Stimulated activated CD4-positive, alpha-beta T cell treated with anti-CD3 and anti-CD28 coated beads, Interleukin-15, amount 100 ng/mL, for 24 hours (primary cell): ENCODE measurements around the gene CDH5.

ENCODE experiments used
- DNase-seq: peaks from one replicate; pipeline ENCODE4 v3.0.0-alpha.2; 2020

The CDH5 gene

DNA sequence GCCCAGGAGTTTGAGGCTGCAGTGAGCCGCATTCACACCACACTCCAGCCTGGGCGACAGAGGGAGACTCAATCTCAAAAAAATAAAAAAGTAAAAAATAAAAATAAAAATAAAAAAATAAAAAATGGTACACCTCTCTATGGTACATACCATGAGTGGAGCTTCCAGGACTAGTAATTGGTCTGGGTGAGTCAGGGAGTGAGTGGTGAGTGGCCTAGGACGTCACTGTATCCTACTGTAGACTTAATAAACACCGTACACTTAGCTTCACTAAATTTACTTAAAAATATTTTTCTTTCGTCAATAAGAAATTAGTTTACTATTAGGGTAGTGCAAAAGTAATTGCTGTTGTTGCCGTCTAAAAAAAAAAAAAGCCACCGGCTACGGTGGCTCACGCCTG, 9.0 kb downstream of the CDH5 start:
- no peak for DNase-seq

DNA sequence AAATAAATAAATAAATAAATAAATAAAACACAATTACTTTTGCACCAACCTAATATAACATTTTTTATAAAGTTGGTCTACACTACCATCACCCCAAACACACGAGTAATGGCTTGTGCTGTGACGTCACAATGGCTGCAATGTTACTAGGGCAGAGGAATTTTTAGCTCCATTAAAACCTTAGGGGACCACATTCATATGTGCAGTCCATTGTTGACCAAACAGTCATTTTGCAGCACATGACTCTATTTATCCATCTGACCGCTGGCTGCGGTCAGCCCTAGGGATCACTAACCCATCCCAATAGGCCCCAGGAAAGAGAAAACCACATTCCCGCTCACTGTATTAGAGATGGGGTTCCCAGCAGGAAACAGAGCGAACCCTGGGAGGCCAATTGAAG, 9.6 kb downstream of the CDH5 start:
- DNase-seq, result no peak

DNA sequence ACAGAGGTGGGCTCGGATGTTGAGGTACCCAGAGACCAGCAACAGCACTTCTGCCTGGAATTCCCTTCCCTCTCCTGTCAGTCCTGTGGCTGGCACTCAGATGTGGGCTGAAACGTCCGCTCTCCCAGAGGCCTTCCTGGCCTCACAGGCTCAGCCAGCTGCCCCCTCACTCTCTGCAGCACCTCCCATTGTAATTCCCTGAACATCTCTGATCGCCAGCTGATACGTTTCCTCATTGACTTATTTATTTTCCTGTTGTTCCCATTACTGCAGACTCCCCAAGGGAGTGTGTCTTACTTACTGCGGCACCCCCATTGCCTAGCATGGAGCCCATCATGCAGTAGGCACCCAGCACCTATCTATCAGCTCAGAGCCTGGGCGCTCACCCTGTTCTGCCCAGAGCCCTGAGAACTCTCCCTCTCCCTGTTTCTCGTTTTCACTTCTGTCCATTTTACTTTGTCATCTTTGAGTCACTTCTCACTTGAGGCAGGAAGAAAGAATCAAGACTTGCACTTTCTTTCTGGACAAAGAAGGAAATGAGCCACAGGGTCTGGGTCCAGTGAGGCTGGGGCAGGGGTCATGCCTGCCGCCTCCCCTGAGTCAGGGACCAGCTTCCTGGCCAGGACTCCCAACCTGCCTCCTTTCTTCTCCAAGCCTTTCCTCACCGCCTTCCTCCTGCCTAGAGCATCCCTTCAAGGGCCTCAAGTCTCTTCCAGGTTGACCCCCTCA, 10.2 kb downstream of the CDH5 start:
- no peak for DNase-seq

DNA sequence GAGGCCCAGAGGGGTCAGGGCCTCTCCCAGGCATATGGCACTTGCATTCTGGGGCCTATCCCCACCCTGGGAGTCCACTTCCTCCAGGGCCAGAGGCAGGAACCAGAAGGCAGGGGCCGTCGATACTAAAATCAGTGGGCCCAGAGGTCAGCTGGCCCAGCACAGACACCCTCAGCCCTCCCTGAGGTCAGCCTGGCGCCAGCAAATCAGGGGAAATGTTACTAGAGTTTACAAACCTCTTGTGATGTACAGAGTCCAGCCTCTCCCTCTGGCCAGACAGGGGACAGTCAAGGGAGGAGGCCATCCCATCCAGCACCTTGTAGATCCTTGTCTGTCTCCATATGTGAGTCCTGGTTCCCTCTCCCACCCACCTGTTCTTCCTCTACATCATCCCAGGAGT, 10.8 kb downstream of the CDH5 start:
- no peak for DNase-seq

DNA sequence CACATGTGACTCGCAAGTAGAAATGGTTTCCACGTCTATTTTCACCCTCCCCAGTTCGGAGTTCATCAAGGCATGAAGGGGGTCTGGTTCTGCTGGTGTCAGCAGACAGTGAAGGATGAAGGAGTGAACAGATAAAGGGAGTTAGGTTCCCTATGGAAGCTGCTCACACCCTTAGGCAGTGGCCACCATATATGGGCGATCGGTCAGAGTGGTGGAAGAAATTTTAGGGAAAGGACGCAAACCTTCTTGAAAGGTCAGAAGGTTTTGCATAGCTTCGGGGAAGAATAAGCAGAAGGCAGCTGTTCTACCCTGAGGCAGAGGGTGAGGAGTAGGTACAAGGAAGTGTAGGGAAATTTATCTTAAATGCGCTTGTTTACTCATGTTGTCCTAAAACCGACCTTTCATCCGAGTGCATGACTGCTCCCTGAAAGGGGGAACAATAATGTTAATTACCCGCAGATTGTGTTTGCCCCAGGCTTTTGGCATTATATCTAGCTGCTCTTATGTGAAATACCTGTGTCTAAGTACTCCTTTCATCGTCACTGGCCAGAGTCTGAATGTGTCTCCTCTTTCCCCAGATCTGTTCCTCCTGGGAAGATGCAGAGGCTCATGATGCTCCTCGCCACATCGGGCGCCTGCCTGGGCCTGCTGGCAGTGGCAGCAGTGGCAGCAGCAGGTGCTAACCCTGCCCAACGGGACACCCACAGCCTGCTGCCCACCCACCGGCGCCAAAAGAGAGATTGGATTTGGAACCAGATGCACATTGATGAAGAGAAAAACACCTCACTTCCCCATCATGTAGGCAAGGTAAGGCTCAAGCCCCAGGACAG, 12.5 kb downstream of the CDH5 start:
- no peak for DNase-seq

DNA sequence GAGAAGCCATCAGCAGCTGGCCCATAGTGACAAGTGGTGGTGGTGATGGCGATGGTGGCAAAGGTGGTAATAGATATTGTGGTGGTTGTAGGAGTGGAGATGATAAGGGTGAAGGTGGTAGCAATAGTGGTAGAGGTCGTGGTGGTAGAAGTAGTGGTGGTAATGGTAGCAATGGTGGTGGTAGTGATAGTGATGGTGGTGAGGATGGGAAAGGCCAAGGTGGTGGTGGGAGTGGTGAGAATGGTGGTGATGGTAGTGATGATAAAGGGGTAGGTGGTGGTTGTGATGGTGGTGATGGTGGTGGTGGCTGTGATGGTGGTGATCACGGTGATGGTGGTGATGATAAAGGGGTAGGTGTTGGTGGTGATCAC, 13.1 kb downstream of the CDH5 start:
- DNase-seq, result no peak

DNA sequence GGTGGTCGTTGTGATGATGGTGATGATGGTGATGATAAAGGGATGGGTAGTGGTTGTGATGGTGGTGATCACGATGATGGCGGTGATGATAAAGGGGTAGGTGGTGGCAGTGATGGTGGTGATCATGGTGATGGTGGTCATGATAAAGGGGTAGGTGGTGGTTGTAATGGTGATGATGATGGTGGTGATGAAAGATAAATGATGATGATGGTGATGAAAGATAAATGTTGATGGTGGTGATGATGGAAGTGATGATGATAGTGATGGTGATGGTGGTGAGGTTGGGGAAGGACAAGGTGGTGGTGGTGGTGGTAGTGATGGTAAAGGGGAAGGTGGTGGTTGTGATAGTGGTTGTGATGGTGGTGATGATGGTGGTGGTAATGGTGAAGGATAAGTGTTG, 13.9 kb downstream of the CDH5 start:
- no peak for DNase-seq

DNA sequence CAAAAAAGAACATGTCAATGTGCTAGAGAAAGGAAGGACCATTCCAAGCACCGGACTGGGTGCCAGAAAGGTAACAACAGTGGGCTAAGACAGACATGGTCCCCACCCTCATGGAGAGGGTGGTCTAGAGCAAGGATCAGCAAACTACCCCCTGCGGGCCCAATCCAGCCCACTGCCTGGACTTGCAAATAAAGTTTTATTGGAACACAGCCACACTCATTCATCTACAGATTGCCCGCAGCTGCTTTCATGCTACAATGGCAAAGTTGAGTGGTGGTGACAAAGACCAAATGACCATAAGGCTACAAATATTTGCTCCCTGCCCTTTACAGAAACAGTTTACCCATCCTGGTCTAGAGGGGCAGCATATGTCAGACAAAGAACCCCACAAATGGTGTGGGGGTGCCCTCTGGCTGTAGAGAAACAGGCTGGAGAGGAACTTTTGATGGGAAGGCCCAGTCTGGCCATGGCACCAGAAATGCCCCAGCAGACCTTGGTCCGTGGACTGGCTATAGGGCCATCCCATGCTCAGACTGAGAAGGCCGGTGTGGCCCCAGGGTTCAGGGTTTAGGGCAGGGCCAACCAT, 15.2 kb downstream of the CDH5 start:
- no peak for DNase-seq

DNA sequence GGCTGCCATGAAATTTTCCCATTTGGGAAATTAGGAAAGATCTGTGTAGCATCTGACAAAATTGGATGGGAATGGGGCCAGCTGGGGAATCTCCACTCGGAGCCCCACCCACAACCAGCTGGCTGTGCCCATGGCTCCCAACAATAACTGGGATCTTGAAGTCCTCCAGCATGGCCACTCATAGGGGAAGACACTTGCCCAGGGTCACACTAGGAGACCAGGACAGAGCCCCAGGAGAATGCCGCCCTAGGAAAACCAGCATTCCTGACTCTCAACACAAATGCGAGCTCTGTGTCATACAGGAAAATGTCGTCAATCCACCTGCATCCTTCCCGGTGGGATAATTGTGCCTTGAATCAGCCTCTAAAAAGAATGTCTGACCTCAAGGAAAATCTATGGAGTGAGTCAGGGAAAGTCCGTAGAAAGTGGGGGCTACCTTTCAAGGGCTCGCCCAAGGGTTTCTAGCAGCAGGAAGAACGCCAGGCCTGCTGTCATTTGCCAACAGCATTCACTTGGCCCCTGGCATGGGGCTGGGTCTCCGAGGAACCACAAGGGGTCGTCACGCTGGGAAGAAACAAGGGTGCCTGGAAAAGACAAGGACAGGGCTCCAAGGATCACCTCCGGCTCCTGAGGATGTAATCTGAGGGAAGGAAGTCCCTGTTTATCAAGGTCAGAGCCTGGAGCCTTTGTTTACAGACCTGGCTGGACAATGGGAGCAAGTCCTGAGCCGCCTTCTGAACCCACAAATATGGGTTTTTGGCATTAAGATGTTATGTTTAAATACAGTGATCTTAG, 15.9 kb downstream of the CDH5 start:
- no peak for DNase-seq

DNA sequence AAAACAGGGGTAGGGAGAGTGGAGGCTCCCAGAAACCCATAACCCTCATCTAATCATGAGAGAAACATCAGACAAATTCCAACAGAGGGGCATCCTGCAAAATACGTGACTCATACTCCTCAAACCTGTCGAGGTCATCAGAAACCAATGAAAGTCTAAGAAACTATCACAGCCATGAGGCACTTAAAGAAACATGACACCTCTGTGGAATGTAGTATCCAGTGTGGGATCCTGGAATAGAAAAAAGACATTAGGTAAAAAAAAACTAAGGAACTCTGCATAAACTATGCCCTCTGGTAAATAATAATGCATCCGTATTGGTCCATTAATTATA, 16.4 kb downstream of the CDH5 start:
- no peak for DNase-seq

DNA sequence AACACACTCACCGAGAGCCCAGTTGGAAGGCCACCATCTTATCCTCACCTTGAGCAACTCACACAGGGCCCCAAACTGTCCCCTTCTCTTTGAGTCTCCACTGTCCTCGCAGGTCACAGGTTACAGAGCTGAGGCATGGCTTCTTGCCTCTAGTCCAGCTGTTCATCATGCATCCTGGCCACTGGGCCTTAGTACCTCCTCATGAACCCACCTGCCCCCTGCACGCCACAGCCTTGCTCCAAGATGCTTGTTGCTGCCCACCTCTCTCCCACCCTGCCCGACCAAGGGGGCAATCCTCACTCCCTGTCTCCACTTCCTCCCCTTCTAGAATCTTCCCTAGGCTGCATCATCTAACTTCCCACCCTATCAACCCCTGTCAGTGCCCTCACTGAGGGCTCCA, 17.1 kb downstream of the CDH5 start:
- no peak for DNase-seq

DNA sequence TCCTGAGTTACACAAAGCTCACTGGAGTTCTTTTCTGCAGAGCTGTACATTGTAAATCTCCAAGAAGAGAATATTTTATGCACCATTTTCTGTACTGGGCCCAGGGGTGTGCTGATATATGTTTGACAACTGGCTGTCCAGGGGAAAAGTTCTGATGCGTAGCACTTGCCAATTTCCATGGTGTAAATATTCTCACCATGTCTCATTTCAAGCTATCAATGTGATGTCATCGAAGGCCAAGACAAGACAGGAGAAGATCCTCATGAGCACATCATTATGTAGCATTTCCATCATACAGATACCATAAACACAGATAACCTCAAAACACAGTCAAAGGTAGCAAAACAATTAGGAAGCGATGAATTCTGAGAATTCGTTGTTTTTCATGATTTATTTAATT, 18.9 kb downstream of the CDH5 start:
- no peak for DNase-seq

DNA sequence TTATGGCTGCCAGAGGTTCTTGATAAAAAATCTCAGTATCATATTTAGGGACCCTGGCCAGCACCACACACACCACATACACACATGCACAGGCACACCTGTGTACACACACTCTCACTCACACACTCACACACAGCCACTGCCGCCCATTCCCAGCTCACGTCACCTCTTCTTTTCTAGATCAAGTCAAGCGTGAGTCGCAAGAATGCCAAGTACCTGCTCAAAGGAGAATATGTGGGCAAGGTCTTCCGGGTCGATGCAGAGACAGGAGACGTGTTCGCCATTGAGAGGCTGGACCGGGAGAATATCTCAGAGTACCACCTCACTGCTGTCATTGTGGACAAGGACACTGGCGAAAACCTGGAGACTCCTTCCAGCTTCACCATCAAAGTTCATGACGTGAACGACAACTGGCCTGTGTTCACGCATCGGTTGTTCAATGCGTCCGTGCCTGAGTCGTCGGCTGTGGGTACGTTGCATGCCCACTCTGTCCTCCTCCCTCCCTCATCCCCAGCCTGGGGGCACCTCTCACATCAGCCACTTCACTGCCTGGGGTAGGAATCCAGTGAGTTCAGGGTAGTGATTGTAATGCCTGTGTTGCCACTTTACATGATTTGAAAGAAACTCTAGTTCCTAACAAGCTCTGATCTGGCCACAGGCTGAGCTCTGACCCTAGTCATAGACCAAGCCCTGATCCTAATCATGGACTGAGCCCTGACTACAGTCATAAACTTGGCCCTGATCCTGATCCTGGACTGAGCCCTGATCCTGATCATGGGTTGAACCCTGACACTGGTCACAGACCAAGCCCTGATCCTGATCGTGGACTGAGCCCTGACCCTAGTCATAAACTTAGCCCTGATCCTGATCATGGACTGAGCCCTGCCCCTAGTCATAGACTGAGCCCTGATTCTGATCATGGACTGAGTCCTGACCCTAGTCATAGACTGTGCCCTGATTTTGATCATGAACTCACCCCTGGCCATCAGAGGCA, 20.4 kb downstream of the CDH5 start:
- DNase-seq, result no peak

DNA sequence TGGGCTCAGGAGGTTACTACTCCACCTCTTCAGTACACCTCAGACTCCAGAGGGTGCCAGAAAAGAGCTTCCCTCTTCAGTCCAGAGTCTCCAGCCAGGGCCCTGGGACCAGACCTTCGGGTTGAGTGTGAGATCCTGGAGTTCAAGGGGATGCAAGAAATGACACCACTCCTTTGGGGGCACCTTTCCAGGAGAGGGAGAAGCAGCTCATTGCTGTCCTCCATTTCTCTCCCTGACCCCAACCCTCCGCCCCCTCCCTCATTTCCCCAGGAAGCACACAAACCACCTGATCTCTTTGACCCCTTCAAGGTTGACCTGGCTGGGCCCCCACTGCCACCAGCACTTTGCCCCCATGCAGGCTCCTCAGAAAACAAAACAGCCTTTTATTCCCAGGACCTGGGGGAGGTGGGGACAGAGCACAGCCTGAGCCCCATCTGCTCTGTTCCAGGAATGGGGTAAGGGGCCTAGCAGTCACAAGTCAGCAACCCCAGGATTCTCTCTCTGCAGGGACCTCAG, 21.4 kb downstream of the CDH5 start:
- DNase-seq, result no peak

- DNase-seq, result no peak
These were observed 22.1 kb downstream of the CDH5 start for GRCh38 chr16:66388350-66389139.

- no peak for DNase-seq
These were observed 23.0 kb downstream of the CDH5 start for GRCh38 chr16:66389256-66390176.

DNA sequence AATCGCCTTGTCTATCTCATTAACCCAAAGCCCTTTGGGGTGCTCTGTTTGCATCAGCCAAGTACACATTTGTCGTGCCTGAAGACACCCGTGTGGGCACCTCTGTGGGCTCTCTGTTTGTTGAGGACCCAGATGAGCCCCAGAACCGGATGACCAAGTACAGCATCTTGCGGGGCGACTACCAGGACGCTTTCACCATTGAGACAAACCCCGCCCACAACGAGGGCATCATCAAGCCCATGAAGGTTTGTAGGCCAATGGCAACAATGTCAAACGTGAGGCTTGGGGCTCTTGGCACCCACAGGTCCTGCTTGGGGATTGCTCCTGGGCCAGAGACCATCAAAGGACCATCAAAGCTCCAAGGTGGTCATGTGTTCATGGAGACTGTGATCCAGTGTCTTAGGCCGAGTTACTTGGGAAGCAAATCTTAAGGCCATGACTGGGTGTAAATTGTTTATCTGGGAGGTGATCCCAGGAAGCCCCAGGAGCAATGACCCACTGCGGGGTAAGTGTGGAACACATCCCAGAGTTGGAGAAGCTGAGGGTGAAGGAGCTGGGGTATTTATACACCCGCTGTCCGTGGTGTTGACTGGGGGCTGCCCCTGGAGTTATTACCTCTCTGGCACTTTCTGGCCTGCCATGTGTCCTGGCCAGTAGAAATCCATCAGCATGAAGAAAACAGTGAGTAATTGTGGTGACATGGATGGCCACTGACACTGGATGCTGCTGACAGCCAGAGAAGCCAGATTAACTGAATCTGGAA, 24.0 kb downstream of the CDH5 start:
- no peak for DNase-seq

DNA sequence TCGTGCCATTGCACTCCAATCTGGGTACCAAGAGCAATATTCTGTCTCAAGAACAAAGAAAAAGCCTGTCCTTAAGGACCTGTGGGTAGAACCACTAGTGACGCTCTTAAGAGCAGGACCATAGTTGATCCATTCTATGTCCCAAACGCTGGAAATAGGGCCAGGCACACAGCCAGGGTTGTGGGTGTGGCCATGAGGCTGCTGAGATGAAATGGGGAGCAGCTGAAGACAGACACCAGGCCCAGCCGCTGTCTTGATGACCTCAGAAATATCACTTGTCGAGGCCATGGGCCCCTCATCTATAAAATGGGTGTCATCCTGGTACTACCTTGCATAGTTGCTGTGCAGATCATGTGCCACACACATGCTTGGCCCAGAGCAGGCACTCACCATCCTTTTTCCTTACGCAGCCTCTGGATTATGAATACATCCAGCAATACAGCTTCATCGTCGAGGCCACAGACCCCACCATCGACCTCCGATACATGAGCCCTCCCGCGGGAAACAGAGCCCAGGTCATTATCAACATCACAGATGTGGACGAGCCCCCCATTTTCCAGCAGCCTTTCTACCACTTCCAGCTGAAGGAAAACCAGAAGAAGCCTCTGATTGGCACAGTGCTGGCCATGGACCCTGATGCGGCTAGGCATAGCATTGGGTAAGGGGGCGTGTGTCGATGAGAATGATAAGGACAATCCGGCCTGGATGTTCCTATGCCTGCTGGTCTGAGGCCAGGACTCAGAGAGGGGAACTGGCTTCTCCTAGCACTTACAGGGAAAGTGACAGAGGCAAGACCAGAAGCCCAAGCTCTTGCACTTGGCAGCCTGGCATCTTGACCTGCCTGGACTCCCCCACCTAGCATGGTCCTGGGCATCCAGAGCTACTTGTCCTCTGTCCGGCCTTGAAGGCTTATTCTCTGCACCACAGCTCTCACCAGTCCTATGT, 25.5 kb downstream of the CDH5 start:
- DNase-seq, result no peak
